ENCODE results near the gene SLC18B1. TPM values are rescaled to one million over a fixed set of nuclear protein-coding genes. Genes with fewer than 3 reads are reported as not detected.
"Not testable (repeated sequence)": the region's sequence is repeated elsewhere in the genome, so short reads cannot be mapped to it uniquely, and the experiment has no call there.

SLC18B1 gene
- total RNA-seq, 4 donors from 2014 or later = 5.2 to 8.0 (median 7.2) TPM

DNA sequence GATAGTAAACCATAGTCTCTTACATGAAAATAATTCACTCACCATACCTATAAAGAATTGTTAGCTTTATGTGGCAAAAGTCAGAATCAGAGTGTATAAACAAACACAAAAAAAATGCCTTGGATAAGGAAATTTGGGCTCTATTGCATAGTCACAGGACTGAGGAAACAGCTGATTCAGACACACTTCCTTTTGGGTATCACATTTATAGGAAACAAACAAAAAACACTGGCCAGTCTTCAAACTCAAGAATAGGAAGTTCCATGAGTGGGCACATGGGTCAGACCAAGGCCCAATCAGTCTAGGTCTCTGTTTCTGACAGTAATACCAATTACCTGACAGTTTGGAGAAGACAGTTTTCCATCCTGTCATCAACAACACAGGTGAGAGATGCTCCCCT, 8.0 kb downstream of the SLC18B1 start:
- intact Hi-C loops (cut with DNase I; ENCODE audit: low total_unique reads) = no loop called here
- no peak overlapping the region for H3K4me3 ChIP-seq (ENCODE audit: low read depth, poor library complexity, severe bottlenecking)
- TF ChIP-seq POLR2A (IDR thresholded peaks at IDR 0.05) = no peak
- TF ChIP-seq, protein P1, sequence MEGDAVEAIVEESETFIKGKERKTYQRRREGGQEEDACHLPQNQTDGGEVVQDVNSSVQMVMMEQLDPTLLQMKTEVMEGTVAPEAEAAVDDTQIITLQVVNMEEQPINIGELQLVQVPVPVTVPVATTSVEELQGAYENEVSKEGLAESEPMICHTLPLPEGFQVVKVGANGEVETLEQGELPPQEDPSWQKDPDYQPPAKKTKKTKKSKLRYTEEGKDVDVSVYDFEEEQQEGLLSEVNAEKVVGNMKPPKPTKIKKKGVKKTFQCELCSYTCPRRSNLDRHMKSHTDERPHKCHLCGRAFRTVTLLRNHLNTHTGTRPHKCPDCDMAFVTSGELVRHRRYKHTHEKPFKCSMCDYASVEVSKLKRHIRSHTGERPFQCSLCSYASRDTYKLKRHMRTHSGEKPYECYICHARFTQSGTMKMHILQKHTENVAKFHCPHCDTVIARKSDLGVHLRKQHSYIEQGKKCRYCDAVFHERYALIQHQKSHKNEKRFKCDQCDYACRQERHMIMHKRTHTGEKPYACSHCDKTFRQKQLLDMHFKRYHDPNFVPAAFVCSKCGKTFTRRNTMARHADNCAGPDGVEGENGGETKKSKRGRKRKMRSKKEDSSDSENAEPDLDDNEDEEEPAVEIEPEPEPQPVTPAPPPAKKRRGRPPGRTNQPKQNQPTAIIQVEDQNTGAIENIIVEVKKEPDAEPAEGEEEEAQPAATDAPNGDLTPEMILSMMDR (IDR thresholded peaks at IDR 0.05) = no peak
- no peak for DNase-seq (ENCODE audit: low spot score in 2 of 2)

DNA sequence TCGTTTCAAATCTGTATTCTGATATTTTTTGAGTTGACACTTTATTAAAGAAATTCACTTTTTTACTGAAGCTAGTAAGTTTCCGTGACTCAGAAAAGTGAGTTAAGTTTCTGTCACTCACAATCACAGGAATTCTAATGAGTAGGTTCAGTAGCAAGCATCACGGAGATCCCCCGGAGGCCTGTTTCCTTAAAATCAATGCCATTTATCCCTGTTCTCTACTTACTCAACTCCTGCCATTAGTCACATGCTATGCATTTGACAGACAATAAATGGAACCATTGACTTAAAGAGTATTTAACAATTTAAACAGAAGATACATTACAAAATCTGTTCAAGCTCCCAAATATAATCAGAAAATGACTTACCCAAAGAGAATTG, 9.1 kb downstream of the SLC18B1 start:
- DNase-seq (ENCODE audit: low spot score in 2 of 2) = no peak

DNA sequence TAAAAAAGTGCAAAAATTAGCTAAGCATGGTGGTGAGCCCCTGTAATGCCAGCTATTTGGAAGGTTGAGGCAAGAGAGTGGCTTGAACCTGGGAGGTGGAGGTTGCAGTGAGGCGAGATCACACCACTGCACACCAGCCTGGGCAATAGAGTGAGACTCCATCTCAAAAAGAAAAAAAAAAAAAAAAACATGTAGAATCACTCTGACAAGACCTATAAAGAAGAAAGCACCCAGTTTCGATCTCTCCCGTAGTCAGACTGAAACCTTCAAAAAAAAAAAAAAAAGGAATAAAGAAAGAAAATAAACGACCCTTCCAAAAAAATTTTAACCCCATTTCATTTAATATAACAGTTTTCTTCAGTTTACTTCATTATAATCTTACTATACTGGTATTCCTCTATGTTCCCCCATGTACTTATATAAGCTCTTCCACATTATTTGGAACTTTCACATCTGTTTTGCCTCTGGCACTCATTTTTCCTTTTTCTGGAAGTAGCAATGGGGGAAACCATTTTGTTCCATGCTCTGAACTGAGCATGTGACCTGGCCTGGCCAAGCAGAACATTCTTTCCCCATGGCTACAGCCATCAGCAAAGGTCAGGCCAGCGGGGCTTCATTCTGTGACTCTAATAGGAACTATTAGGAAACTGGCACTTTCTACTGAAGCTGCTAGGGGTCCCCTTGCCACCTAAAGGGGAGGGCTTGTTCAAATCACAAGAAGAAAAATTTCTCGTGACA, 9.6 kb downstream of the SLC18B1 start:
- no peak overlapping the region for H3K4me3 ChIP-seq (ENCODE audit: low read depth, poor library complexity, severe bottlenecking)
- intact Hi-C loops (cut with DNase I; ENCODE audit: low total_unique reads) = no loop called here
- 85 to 88% methylated on average over 6 of the region's 6 CpGs for WGBS, 2 donors
- TF ChIP-seq, protein P1 (IDR thresholded peaks at IDR 0.05) = no peak
- TF ChIP-seq POLR2A (IDR thresholded peaks at IDR 0.05) = no peak
- DNase-seq (ENCODE audit: low spot score in 2 of 2) = no peak

More for the DNA sequence above, 9.1 kb downstream of the SLC18B1 start:
- intact Hi-C loops (cut with DNase I; ENCODE audit: low total_unique reads) = no loop called here
- TF ChIP-seq, protein P1 (IDR thresholded peaks at IDR 0.05) = no peak
- no peak for TF ChIP-seq POLR2A (IDR thresholded peaks at IDR 0.05)
- 91 to 95% methylated on average over 4 of the region's 4 CpGs for WGBS, 2 donors
- no peak overlapping the region for H3K4me3 ChIP-seq (ENCODE audit: low read depth, poor library complexity, severe bottlenecking)

DNA sequence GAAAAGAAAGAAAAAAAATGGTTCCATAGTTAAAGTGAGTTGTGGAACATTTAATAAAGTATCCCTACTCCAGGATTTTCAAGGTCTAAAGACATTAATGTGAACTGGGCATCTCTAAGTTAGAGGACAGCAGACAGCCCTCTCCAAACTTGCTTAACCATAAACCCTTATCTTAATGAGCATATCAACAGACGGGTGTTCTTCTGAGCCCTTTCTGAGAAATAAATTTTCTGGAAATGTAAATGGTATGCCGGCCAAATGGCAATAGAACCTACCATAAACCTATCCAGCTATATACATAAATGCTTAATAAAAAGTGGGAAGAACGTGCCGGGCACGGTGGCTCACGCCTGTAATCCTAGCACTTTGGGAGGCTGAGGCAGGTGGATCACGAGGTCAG, 12.5 kb downstream of the SLC18B1 start:
- intact Hi-C loops (cut with DNase I; ENCODE audit: low total_unique reads) = no loop called here
- no peak for DNase-seq (ENCODE audit: low spot score in 2 of 2)
- no peak for TF ChIP-seq POLR2A (IDR thresholded peaks at IDR 0.05)
- TF ChIP-seq, protein P1 (IDR thresholded peaks at IDR 0.05) = no peak
- no peak overlapping the region for H3K4me3 ChIP-seq (ENCODE audit: low read depth, poor library complexity, severe bottlenecking)
- 96% methylated on average over 7 of the region's 7 CpGs for WGBS, 2 donors

DNA sequence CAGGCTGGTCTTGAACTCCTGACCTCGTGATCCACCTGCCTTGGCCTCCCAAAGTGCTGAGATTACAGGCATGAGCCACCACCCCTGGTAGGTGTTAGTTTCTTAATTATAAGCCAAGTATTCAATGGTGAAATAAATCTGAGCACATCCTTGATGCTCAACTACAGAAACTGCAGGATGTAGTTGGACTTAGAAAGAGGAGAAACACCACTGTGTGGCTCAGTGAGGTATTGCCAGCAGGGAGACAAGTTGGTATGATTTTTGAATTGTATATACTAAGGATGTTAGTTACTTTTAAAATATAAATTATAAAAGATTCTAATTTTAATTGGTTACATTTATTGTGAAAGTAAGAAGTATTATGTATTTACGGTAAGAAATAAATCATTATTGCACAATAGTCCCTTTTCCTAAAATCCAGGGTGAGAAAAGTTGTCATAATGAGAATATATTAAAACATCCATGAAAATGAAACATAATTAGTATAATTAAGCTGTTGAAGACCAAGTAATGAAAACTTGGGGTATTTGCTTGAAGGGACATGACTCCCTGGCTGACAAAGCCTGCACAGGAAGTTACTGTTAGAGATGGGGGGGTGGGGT, 17.6 kb downstream of the SLC18B1 start:
- intact Hi-C loops (cut with DNase I; ENCODE audit: low total_unique reads) = no loop called here
- DNase-seq (ENCODE audit: low spot score in 2 of 2) = no peak
- TF ChIP-seq POLR2A (IDR thresholded peaks at IDR 0.05) = no peak
- TF ChIP-seq, protein P1 (IDR thresholded peaks at IDR 0.05) = no peak
- no peak overlapping the region for H3K4me3 ChIP-seq (ENCODE audit: low read depth, poor library complexity, severe bottlenecking)
- WGBS, 2 donors = 46 to 93% methylated on average over 2 of the region's 2 CpGs

DNA sequence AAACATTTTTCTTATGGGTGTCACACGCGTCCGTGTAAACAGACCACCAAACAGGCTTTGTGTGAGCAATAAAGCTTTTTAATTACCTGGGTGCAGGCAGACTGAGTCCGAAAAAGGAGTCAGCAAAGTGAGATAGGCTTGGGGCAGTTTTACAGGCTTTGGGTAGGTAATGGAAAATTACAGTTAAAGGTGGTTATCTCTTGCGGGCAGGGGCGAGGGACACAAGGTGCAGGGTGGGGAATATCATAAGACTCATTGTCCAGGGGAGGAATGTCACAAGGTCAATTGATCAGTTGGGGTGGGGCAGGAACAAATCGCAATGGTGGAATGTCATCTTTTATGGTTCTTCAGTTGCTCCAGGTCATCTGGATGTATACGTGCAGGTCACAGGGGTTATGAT, 20.6 kb downstream of the SLC18B1 start:
- H3K4me3 ChIP-seq (ENCODE audit: low read depth, poor library complexity, severe bottlenecking); intact Hi-C loops (cut with DNase I; ENCODE audit: low total_unique reads); DNase-seq (ENCODE audit: low spot score in 2 of 2): not testable (repeated sequence)
- WGBS, 2 donors = 89 to 92% methylated on average over 8 of the region's 8 CpGs

Measured in lower leg skin (tissue), 4 donors.